ENCODE results near the gene FCHSD2. TPM values are rescaled to one million over a fixed set of nuclear protein-coding genes. Genes with fewer than 3 reads are reported as not detected.

Gene FCHSD2
- polyA plus RNA-seq, 1 donor (not counting 4 experiments of a cell fraction or from before 2014, with no cell fraction given), result 14.2 TPM

- no peaks in the 10 kb centered on the region for H3K36me3 ChIP-seq (ENCODE audit: control insufficient read depth in 2 of 2, extremely low read depth in 1 of 2, insufficient read depth in 2 of 2, low read length in 2 of 2)
- no peak overlapping the region for H2AFZ ChIP-seq (ENCODE audit: control insufficient read depth, low read length)
- no peak overlapping the region for H3K27ac ChIP-seq (ENCODE audit: control insufficient read depth, insufficient read depth, low read length)
- H3K9me3 ChIP-seq (ENCODE audit: control insufficient read depth, low read depth, low read length), result no peaks in the 10 kb centered on the region
- no peaks in the 10 kb centered on the region for H4K20me1 ChIP-seq (ENCODE audit: control insufficient read depth, extremely low read depth, insufficient read depth, low read length)
- H3K9ac ChIP-seq (ENCODE audit: control insufficient read depth, extremely low read depth, insufficient read depth, low read length), result no peak overlapping the region
- H3K27me3 ChIP-seq (ENCODE audit: control insufficient read depth, extremely low read depth, insufficient read depth, low read length), result no peaks in the 10 kb centered on the region
- TF ChIP-seq CTCF (optimal IDR thresholded peaks at IDR 0.05 in 1 of 3, IDR thresholded peaks at IDR 0.05 in 1 of 3, conservative IDR thresholded peaks at IDR 0.05 in 1 of 3; ENCODE audit: extremely low read depth in 1 of 3, insufficient read depth in 2 of 3, low read length in 3 of 3), result no peak
- TF ChIP-seq EZH2 (IDR thresholded peaks at IDR 0.05; ENCODE audit: low read length), result no peak
- no peak for FAIRE-seq
- H3K4me2 ChIP-seq (ENCODE audit: control insufficient read depth, extremely low read depth, insufficient read depth, low read depth, low read length), result no peak overlapping the region
- H3K4me3 ChIP-seq (ENCODE audit: control insufficient read depth in 2 of 3, extremely low read depth in 1 of 3, insufficient read depth in 2 of 3, low read depth in 1 of 3, low read length in 3 of 3), result no peak overlapping the region
- H3K79me2 ChIP-seq (ENCODE audit: control insufficient read depth, insufficient read depth, low read length), result no peaks in the 10 kb centered on the region
- H3K4me1 ChIP-seq (ENCODE audit: control insufficient read depth, extremely low read depth, insufficient read depth, low read length), result no peaks in the 10 kb centered on the region
- no peak for DNase-seq (ENCODE audit: low read depth, low spot score)
- H3K9me1 ChIP-seq (ENCODE audit: control insufficient read depth, extremely low read depth, insufficient read depth, low read length), result no peaks in the 10 kb centered on the region
- dilution Hi-C loops (cut with MboI; ENCODE audit: extremely low pct_ligation_motif_present, low sequenced_read_pairs), result no loop called here
Measured at GRCh38 chr11:73004088-73004487, 138.0 kb downstream of the FCHSD2 start.

GRCh38 chr11:73003088-73003487, 139.0 kb downstream of the FCHSD2 start:
- DNase-seq (ENCODE audit: low read depth, low spot score), result no peak
- no peak for FAIRE-seq
- H3K9me1 ChIP-seq (ENCODE audit: control insufficient read depth, extremely low read depth, insufficient read depth, low read length), result no peaks in the 10 kb centered on the region
- H3K27ac ChIP-seq (ENCODE audit: control insufficient read depth, insufficient read depth, low read length), result no peak overlapping the region
- no peak overlapping the region for H3K4me2 ChIP-seq (ENCODE audit: control insufficient read depth, extremely low read depth, insufficient read depth, low read depth, low read length)
- H3K36me3 ChIP-seq (ENCODE audit: control insufficient read depth in 2 of 2, extremely low read depth in 1 of 2, insufficient read depth in 2 of 2, low read length in 2 of 2), result no peaks in the 10 kb centered on the region
- no peaks in the 10 kb centered on the region for H4K20me1 ChIP-seq (ENCODE audit: control insufficient read depth, extremely low read depth, insufficient read depth, low read length)
- TF ChIP-seq EZH2 (IDR thresholded peaks at IDR 0.05; ENCODE audit: low read length) (no peak), CTCF (optimal IDR thresholded peaks at IDR 0.05 in 1 of 3, IDR thresholded peaks at IDR 0.05 in 1 of 3, conservative IDR thresholded peaks at IDR 0.05 in 1 of 3; ENCODE audit: extremely low read depth in 1 of 3, insufficient read depth in 2 of 3, low read length in 3 of 3) (no peak)
- no peak overlapping the region for H3K9ac ChIP-seq (ENCODE audit: control insufficient read depth, extremely low read depth, insufficient read depth, low read length)
- no peaks in the 10 kb centered on the region for H3K9me3 ChIP-seq (ENCODE audit: control insufficient read depth, low read depth, low read length)
- H3K79me2 ChIP-seq (ENCODE audit: control insufficient read depth, insufficient read depth, low read length), result no peaks in the 10 kb centered on the region
- H3K27me3 ChIP-seq (ENCODE audit: control insufficient read depth, extremely low read depth, insufficient read depth, low read length), result no peaks in the 10 kb centered on the region
- H2AFZ ChIP-seq (ENCODE audit: control insufficient read depth, low read length), result no peak overlapping the region
- no peaks in the 10 kb centered on the region for H3K4me1 ChIP-seq (ENCODE audit: control insufficient read depth, extremely low read depth, insufficient read depth, low read length)
- no peak overlapping the region for H3K4me3 ChIP-seq (ENCODE audit: control insufficient read depth in 2 of 3, extremely low read depth in 1 of 3, insufficient read depth in 2 of 3, low read depth in 1 of 3, low read length in 3 of 3)
- dilution Hi-C loops (cut with MboI; ENCODE audit: extremely low pct_ligation_motif_present, low sequenced_read_pairs), result no loop called here
